GM18505 (cell line): ENCODE results near the gene GADL1.

Experiments used
- ATAC-seq: cut with Tn5 transposase; IDR thresholded peaks from one replicate; pipeline ENCODE4 v1.9.1; 2021; ENCODE audit not compliant: unreplicated experiment
- POLR2A ChIP-seq: IDR thresholded peaks from 4 replicates; pipeline ENCODE4 v1.6.1; 2011; ENCODE audit warnings: borderline replicate concordance; ENCODE audit not compliant: insufficient read depth, insufficient read length; ENCODE audit errors: extremely low read depth

Gene GADL1

DNA sequence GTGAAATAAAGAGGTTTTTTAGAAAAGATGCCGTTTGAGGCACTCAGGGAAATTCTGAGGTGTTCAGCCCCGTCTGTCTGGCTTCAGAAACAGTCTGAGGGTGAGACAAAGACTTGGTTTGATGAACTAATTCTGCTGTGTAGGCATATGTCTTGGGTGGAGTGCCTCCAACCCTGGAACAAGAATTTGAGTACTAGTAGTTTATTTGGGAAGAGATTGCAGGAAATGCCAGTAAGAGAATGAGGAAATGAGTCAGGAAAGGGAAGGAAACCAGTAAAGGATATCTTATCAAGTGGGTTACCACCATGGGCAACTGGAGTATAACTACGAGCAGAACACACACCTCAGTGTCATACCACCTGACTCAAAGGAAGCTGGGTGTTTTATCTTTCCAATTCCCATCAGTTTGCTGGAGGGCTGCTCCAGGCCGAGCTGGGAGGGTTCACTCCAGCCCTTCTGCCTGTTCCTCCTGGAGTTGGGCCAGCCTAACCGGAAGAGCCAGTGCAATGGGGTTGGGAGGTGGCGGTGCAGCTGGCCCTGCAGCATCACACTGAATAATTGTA lies 212.7 kb downstream of the GADL1 start:
- no peak for TF ChIP-seq POLR2A
- ATAC-seq: no peak

DNA sequence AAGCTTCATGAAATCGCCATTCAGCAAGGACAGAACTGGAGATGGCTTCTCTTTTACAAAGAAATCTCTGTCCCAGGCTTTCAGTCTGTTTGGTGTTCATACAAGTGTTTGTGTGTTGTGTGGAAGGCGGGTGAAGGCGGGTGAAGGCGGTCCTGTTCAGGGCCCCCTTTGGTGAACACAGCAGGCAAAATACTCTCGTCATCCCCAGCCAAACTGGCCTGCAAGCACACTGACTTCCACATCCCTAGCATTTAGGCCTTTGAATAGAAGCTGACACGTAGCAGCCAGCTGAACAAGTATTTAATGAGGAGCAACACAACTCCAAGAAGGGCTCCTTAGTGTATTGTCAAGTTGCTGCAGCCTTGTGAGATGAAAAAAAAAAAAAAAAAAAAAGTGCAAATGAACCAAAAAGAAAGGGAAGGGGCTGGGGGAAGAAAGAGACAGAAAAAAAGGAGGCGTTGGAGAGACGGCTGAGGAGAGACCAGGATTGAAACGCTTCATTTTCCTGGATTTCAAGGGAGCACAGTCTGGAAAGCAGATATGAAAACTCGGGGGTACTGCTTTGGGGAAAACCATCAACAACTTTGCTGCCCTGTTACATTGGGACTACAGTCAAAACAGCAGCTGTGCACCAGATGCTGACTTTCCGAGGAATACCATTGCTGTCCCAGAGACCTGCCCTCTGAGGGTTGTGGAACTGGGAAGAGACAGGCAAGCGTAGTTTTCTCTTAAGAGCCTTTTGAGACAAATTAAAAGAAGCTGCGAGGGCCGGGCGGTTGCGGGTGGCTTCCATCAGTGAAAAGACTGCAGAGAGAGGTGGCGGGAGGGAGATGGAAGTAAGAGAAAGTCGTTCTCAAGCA lies 213.4 kb downstream of the GADL1 start:
- no peak for ATAC-seq
- TF ChIP-seq POLR2A: no peak

DNA sequence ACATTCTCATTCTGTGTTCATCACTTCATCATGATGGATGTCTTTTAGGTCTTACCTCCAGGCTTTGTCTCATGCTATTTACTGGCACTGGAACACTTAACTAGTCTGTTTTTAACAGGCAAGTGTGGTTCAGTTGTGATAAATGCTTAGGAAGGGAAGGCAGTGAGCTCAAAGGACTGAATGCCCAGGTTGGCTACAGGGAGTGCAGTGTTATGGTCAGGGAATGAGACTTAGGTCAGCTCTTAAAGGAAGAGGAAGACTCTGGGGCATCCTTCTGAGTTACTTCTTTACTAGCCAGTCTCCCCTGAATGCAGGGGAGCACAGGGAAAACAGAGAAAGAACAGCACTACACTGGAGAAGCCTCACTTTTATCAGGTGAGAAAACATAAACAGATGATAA lies 215.4 kb downstream of the GADL1 start:
- ATAC-seq: no peak
- no peak for TF ChIP-seq POLR2A

- ATAC-seq: no peak
Observed at GRCh38 chr3:30677347-30677685, 217.1 kb downstream of the GADL1 start.

DNA sequence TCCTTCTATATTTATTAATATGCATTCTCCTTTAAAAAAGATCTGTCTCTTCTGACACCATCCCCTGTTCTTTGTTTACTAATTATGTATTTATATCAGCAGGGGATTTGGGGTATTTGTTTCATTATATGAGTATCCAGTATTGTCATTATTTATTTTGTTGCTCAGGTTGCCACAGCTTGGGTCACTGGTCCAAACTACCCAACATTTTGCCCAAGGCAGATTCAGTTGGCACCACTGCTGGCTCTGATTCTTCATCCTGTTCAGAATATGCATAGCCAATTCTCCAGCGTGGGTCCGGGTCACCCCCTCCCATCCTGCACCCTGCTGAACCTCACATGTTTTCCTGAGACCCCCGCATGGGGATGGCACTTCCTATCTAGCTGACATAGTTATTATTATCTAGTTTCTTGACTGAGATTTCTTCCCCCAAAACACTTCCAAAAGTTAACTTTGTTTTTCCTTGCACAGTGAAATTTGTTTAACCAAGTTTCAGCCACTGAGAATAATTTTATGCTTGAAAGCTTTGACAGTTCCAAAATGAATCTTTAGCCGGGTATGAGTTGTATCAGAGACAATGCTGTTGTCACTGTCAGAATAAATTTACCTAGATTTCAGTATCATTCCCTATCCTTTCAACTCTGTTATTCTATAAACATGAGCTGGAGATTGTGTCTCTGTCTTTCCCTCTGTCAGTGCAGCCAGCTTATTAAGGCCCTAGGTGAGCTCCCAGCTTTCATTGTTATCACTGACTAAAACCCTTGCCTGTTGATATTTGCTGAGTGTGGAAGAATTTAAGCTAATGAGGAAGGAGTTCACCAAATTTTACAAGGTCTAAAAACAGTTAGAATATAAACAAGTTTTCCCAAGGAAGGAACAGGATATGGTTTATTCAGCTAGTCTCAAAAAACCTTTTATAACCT lies 217.8 kb downstream of the GADL1 start:
- no peak for ATAC-seq
- TF ChIP-seq POLR2A: no peak

More at GRCh38 chr3:30677347-30677685, 217.1 kb downstream of the GADL1 start:
- TF ChIP-seq POLR2A: no peak
